GM18858 (cell line): ENCODE data around the gene NDUFA13.
"Not testable (repeated sequence)": the region's sequence is repeated elsewhere in the genome, so short reads cannot be mapped to it uniquely, and the experiment has no call there.

Experiments used
- ATAC-seq: cut with Tn5 transposase; IDR thresholded peaks from one replicate; pipeline ENCODE4 v1.9.1; 2021; ENCODE audit not compliant: unreplicated experiment

The NDUFA13 gene

GRCh38 chr19:19515642-19516519, at the start of gene NDUFA13:
TSS of gene NDUFA13 (plus strand) at chr19:19516225. CDS start at chr19:19516239, 14 bp downstream.
- ATAC-seq = peak; percentile 78

GRCh38 chr19:19468424-19469050, 47.5 kb upstream of the NDUFA13 start:
- ATAC-seq = no peak

- no peak for ATAC-seq
These were observed 45.4 kb upstream of the NDUFA13 start for GRCh38 chr19:19470579-19470978.

GRCh38 chr19:19471682-19472081, 44.3 kb upstream of the NDUFA13 start:
- no peak for ATAC-seq

- ATAC-seq = not testable (repeated sequence)
These were observed 43.9 kb upstream of the NDUFA13 start for GRCh38 chr19:19472106-19472505.

GRCh38 chr19:19475015-19475765, 40.8 kb upstream of the NDUFA13 start:
- ATAC-seq = no peak

GRCh38 chr19:19475849-19476828, 39.9 kb upstream of the NDUFA13 start:
- ATAC-seq = no peak

GRCh38 chr19:19477705-19478383, 38.2 kb upstream of the NDUFA13 start:
- ATAC-seq = no peak

GRCh38 chr19:19480688-19481087, 35.3 kb upstream of the NDUFA13 start:
- ATAC-seq = no peak

GRCh38 chr19:19482809-19483596, 33.0 kb upstream of the NDUFA13 start:
- ATAC-seq = no peak

GRCh38 chr19:19485161-19485997, 30.6 kb upstream of the NDUFA13 start:
- no peak for ATAC-seq

- no peak for ATAC-seq
These were observed 30.1 kb upstream of the NDUFA13 start for GRCh38 chr19:19485998-19486290.

- ATAC-seq = no peak
These were observed 29.5 kb upstream of the NDUFA13 start for GRCh38 chr19:19486343-19487076.

- no peak for ATAC-seq
These were observed 28.7 kb upstream of the NDUFA13 start for GRCh38 chr19:19487077-19487949.

- no peak for ATAC-seq
These were observed 27.8 kb upstream of the NDUFA13 start for GRCh38 chr19:19487950-19488874.
